ENCODE results near the gene OTOGL. TPM values are rescaled to one million over a fixed set of nuclear protein-coding genes. Genes with fewer than 3 reads are reported as not detected.

The OTOGL gene
- total RNA-seq, 1 donor from 2014 or later = 0.09 TPM

GRCh38 chr12:80195737-80196136 lies 96.4 kb downstream of the OTOGL start:
- Histone ChIP-seq H3K36me3 (no peaks in the 10 kb centered on the region), H3K27me3 (no peaks in the 10 kb centered on the region), H3K9me3 (no peaks in the 10 kb centered on the region), H3K27ac (no peak overlapping the region), H3K4me3 (no peak overlapping the region), H3K4me1 (no peaks in the 10 kb centered on the region)
- no peak for ATAC-seq
- intact Hi-C loops (cut with DNase I) = no loop called here
- TF ChIP-seq CTCF (IDR thresholded peaks at IDR 0.05) = no peak
- DNase-seq = no peak

GRCh38 chr12:80196419-80196818 lies 97.1 kb downstream of the OTOGL start:
- DNase-seq = no peak
- no peaks in the 10 kb centered on the region for H3K27me3 ChIP-seq
- intact Hi-C loops (cut with DNase I) = no loop called here
- H3K4me1 ChIP-seq = no peaks in the 10 kb centered on the region
- H3K9me3 ChIP-seq = no peaks in the 10 kb centered on the region
- ATAC-seq = no peak
- no peak for TF ChIP-seq CTCF (IDR thresholded peaks at IDR 0.05)
- H3K4me3 ChIP-seq = no peak overlapping the region
- H3K36me3 ChIP-seq = no peaks in the 10 kb centered on the region
- no peak overlapping the region for H3K27ac ChIP-seq

GRCh38 chr12:80198782-80199337 lies 99.5 kb downstream of the OTOGL start:
- intact Hi-C loops (cut with DNase I) = no loop called here
- no peaks in the 10 kb centered on the region for H3K27me3 ChIP-seq
- no peaks in the 10 kb centered on the region for H3K9me3 ChIP-seq
- DNase-seq (no peak), ATAC-seq (no peak)
- H3K36me3 ChIP-seq = no peaks in the 10 kb centered on the region
- no peak for TF ChIP-seq CTCF (IDR thresholded peaks at IDR 0.05)
- no peaks in the 10 kb centered on the region for H3K4me1 ChIP-seq
- no peak overlapping the region for H3K4me3 ChIP-seq
- H3K27ac ChIP-seq = no peak overlapping the region

- intact Hi-C loops (cut with DNase I) = no loop called here
- ATAC-seq = no peak
- no peak for DNase-seq
These were observed 100.6 kb downstream of the OTOGL start for GRCh38 chr12:80199931-80200330.

GRCh38 chr12:80200414-80200813 lies 101.1 kb downstream of the OTOGL start:
- intact Hi-C loops (cut with DNase I) = no loop called here
- ATAC-seq = no peak

More at GRCh38 chr12:80199931-80200330, 100.6 kb downstream of the OTOGL start:
- H3K4me3 ChIP-seq = no peak overlapping the region
- H3K27me3 ChIP-seq = no peaks in the 10 kb centered on the region
- no peaks in the 10 kb centered on the region for H3K36me3 ChIP-seq
- TF ChIP-seq CTCF (IDR thresholded peaks at IDR 0.05) = no peak
- no peaks in the 10 kb centered on the region for H3K4me1 ChIP-seq
- no peak overlapping the region for H3K27ac ChIP-seq
- no peaks in the 10 kb centered on the region for H3K9me3 ChIP-seq

More at GRCh38 chr12:80200414-80200813, 101.1 kb downstream of the OTOGL start:
- DNase-seq = no peak
- Histone ChIP-seq H3K9me3 (no peaks in the 10 kb centered on the region), H3K27ac (no peak overlapping the region), H3K4me1 (no peaks in the 10 kb centered on the region), H3K36me3 (no peaks in the 10 kb centered on the region), H3K4me3 (no peak overlapping the region), H3K27me3 (no peaks in the 10 kb centered on the region)
- TF ChIP-seq CTCF (IDR thresholded peaks at IDR 0.05) = no peak
